GM12878 (cell line): ENCODE results near the gene AMPD3. TPM values are rescaled to one million over a fixed set of nuclear protein-coding genes. Genes with fewer than 3 reads are reported as not detected.

Experiments
- ATF7 ChIP-seq: fragments of 450-650 bp; IDR thresholded peaks from 2 replicates; pipeline ENCODE4 v1.6.1; 2016; ENCODE audit warnings: low read depth, mild to moderate bottlenecking
- BHLHE40 ChIP-seq, 2 experiments: fragments of 450-650 bp in 1 of 2; IDR thresholded peaks; 2 replicates each; pipeline ENCODE4 v1.6.1; 2011 to 2017; ENCODE audit warnings: low read depth in 2 of 2, borderline replicate concordance in 1 of 2, improper control_type of control experiment in 1 of 2, low read length in 1 of 2, mild to moderate bottlenecking in 1 of 2
- CEBPZ ChIP-seq: fragments of 150-350 bp; IDR thresholded peaks from 2 replicates; pipeline ENCODE4 v1.6.1; 2016; ENCODE audit warnings: low read depth, low read length
- DPF2 ChIP-seq: fragments of 450-650 bp; IDR thresholded peaks from 2 replicates; pipeline ENCODE4 v1.6.1; 2017; ENCODE audit warnings: mild to moderate bottlenecking
- EP300 ChIP-seq, 2 experiments: fragments of 150-350 bp in 1 of 2; IDR thresholded peaks; 2 replicates each; pipeline ENCODE4 v1.6.1; 2011 to 2012; ENCODE audit warnings: low read depth in 2 of 2, low read length in 2 of 2, borderline replicate concordance in 1 of 2, improper control_type of control experiment in 1 of 2, inconsistent platforms in 1 of 2; ENCODE audit not compliant: control insufficient read depth in 1 of 2
- ETV6 ChIP-seq, 2 experiments: fragments of 450-650 bp in 1 of 2; IDR thresholded peaks in 1 of 2; conservative IDR thresholded peaks in 1 of 2; 2 replicates each; pipeline ENCODE4 v1.6.1; 2014; ENCODE audit warnings: antibody characterized with exemption in 1 of 2, borderline replicate concordance in 1 of 2, low read depth in 1 of 2, mild to moderate bottlenecking in 1 of 2, moderate library complexity in 1 of 2
- IKZF1 ChIP-seq: fragments of 450-650 bp; conservative IDR thresholded peaks from 2 replicates; pipeline ENCODE4 v1.6.1; 2017; ENCODE audit warnings: antibody characterized with exemption, mild to moderate bottlenecking
- LARP7 ChIP-seq: fragments of 450-650 bp; IDR thresholded peaks from 2 replicates; pipeline ENCODE4 v1.6.1; 2017; ENCODE audit warnings: mild to moderate bottlenecking
- MEF2A ChIP-seq: IDR thresholded peaks from 2 replicates; pipeline ENCODE4 v1.6.1; 2011; ENCODE audit warnings: low read depth, mild to moderate bottlenecking, low read length, moderate library complexity; ENCODE audit not compliant: insufficient read depth
- PRDM15 ChIP-seq: fragments of 450-650 bp; formaldehyde crosslinking; IDR thresholded peaks from 2 replicates; pipeline ENCODE4 v1.4.0; 2020; ENCODE audit warnings: mild to moderate bottlenecking, moderate library complexity
- RB1 ChIP-seq: fragments of 450-650 bp; formaldehyde crosslinking; IDR thresholded peaks from 2 replicates; pipeline ENCODE4 v1.6.1; 2017; ENCODE audit warnings: mild to moderate bottlenecking, borderline replicate concordance
- RUNX3 ChIP-seq: IDR thresholded peaks from 2 replicates; pipeline ENCODE4 v1.6.1; 2012; ENCODE audit warnings: low read length, inconsistent platforms
- TCF12 ChIP-seq: IDR thresholded peaks from 2 replicates; pipeline ENCODE4 v1.6.1; 2011; ENCODE audit warnings: low read depth, mild to moderate bottlenecking, low read length
- ZNF207 ChIP-seq: fragments of 450-650 bp; IDR thresholded peaks from 2 replicates; pipeline ENCODE4 v1.6.1; 2014; ENCODE audit warnings: antibody characterized with exemption, mild to moderate bottlenecking, borderline replicate concordance
- ZNF592 ChIP-seq: fragments of 450-650 bp; IDR thresholded peaks from 2 replicates; pipeline ENCODE4 v1.6.1; 2017; ENCODE audit warnings: mild to moderate bottlenecking, moderate library complexity
- polyA plus RNA-seq, 11 experiments: library from polyadenylated mRNA; depleted of rRNA in 4 of 11; unstranded in 6 of 11; stranded (reverse) in 5 of 11; fragments of >200 nt; fragmentation: Nextera tagmentation in 4 of 11; fragmentation: Illumina TruSeq in 1 of 11; extraction: Ambion mirVana in 4 of 11; extraction: Trizol in 1 of 11; gene quantifications; 1 replicate in 1 of 11; 2 replicates in 10 of 11; pipeline versions ENCODE4 v1.2.1 to v1.2.3, GENCODE V29; 2011 to 2016; ENCODE audit warnings: inconsistent platforms in 2 of 11, missing spikeins in 2 of 11, low read depth in 1 of 11
- total RNA-seq, 4 experiments: library from RNA; depleted of rRNA in 3 of 4; stranded (reverse); fragments of >200 nt in 3 of 4; fragmentation: Illumina TruSeq in 1 of 4; extraction: Trizol in 1 of 4; gene quantifications; 2 replicates each; pipeline versions ENCODE4 v1.2.1 to v1.2.3, GENCODE V29; 2013 to 2021

Gene AMPD3
- total and polyA plus RNA-seq, 10 of the 15 experiments (the other 5 are each of a cell fraction or from before 2014, with no cell fraction given), result 5.6 to 28.6 (median 15.9) TPM

GRCh38 chr11:10460611-10461275, 5.7 kb downstream of the AMPD3 start (continued):
- TF ChIP-seq ZNF207 (no peak), ATF7 (no peak), DPF2 (peak; percentile 39; the same call in 1 of the 2 replicates), EP300 (IDR thresholded peaks at IDR 0.05; ENCODE audit: borderline replicate concordance in 1 of 2, control insufficient read depth in 1 of 2, low read depth in 2 of 2, low read length in 2 of 2) (no peak), TCF12 (0 out of 2 replicates have a peak, but pooled peaks have one; percentile 25), BHLHE40 (IDR thresholded peaks at IDR 0.05; ENCODE audit: borderline replicate concordance in 1 of 2, low read depth in 2 of 2, low read length in 1 of 2) (no peak), MEF2A (no peak), ETV6 (conservative IDR thresholded peaks at IDR 0.05 in 1 of 2, IDR thresholded peaks at IDR 0.05 in 1 of 2; ENCODE audit: borderline replicate concordance in 1 of 2, low read depth in 1 of 2) (peak in 1 of 2 experiments; percentile 54; a peak in 1 of 4 replicates), LARP7 (no peak), ZNF592 (no peak), CEBPZ (no peak), PRDM15 (no peak), IKZF1 (0 out of 2 replicates have a peak, but pooled peaks have one; percentile 28), RB1 (no peak), RUNX3 (peak; percentile 52; the same call in 1 of the 2 replicates)
